ENCODE measurements around the gene USP5. TPM values are rescaled to one million over a fixed set of nuclear protein-coding genes. Genes with fewer than 3 reads are reported as not detected.
A peak's percentile ranks its signal among the peaks of the same experiment; 100 is the strongest.

Gene USP5
- total and polyA plus RNA-seq, 2 donors (not counting 3 experiments of a cell fraction or from before 2014, with no cell fraction given) = 68.9 to 135 TPM

DNA sequence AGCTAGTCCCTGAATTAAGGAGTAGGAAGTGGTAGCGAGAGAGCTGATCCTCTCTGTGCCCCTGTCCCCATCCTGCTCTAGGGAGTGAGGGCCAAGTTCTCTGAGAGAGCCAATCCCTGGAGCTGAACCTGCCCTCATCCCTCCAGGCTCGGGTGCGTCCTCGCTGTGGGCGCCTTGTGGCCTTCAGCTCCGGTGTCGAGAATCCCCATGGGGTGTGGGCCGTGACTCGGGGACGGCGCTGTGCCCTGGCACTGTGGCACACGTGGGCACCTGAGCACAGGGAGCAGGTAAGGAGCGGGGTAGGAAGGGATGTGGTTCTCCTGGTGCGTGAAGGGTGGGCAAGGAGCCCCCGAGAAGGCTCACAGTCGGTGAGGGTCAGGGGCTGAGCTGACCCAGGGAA is 13.1 kb upstream of the USP5 start:
- POLR2A ChIA-PET = no interaction called here
- CTCF ChIA-PET = no interaction called here

DNA sequence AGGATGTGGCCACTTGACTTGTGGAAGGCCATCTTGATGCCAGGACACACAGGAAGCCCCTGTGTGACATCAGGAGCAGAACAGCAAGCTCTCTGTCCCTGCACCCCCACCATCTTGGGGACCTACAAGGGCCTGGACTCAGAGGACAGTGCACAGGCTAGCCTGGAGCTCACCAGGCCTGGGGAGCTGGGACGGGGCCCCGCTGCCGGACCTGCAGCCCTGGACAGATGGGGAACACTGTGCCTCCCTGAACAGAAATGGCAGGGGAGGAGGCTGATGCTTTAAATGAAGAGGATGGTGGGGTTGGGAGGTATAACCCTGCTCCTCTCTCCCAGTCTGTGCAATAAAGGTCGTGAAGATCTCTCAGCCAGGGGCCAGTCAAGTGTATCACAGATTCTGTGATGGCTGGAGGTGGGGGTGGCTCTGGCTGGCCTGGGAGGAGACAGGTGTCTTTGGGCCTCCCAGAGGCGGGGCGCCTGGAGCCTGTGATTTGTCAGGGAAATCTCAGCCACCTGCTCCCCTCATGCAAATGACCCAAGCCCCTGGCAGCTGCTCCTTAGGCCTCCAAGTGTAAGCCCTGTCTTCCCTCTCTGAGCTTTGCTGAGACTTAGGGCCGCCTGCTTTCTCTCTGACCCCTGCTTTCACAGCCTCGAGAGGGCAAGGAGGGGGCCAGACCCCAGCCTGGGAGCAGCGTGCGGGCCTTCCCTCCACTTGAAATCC is 12.3 kb upstream of the USP5 start:
- Histone ChIP-seq H3K27me3 (ENCODE audit: control insufficient read depth in 2 of 2, insufficient read depth in 2 of 2, low read length in 2 of 2) (no peaks in the 10 kb centered on the region), H2AFZ (ENCODE audit: low read depth, low read length) (no peak overlapping the region), H3K36me3 (ENCODE audit: control insufficient read depth in 2 of 2, extremely low read depth in 1 of 2, insufficient read depth in 2 of 2, low read length in 2 of 2) (peaks cover 5 to 59% of the 10 kb centered on the region in 2 experiments), H4K20me1 (replicated peaks; ENCODE audit: control insufficient read depth, extremely low read depth, insufficient read depth, low read length) (no peaks in the 10 kb centered on the region), H3K79me2 (ENCODE audit: control insufficient read depth, insufficient read depth, low read length) (no peaks in the 10 kb centered on the region), H3K9me3 (replicated peaks; ENCODE audit: control insufficient read depth, insufficient read depth, low read length) (no peaks in the 10 kb centered on the region), H3K9ac (replicated peaks; ENCODE audit: extremely low read depth, insufficient read depth, low read length) (no peak overlapping the region), H3K9me1 (replicated peaks; ENCODE audit: control insufficient read depth, extremely low read depth, insufficient read depth, low read length) (no peaks in the 10 kb centered on the region), H3K4me3 (replicated peaks in 1 of 3; ENCODE audit: insufficient read depth in 1 of 3, low read depth in 1 of 3, low read length in 3 of 3) (no peak overlapping the region), H3K27ac (ENCODE audit: insufficient read depth, low read depth, low read length) (no peak overlapping the region), H3K4me2 (ENCODE audit: insufficient read depth, low read length) (no peak overlapping the region), H3K4me1 (ENCODE audit: control insufficient read depth, extremely low read depth, insufficient read depth, low read length) (no peaks in the 10 kb centered on the region)
- dilution Hi-C loops (cut with MboI; ENCODE audit: extremely low pct_ligation_motif_present, low sequenced_read_pairs) = no loop called here
- DNase-seq (ENCODE audit: low read depth, low spot score) = no peak
- CTCF ChIA-PET = interaction anchor here (0.9 to 1.1 kb wide), 4 partner anchors 12 to 87 kb away, joined by 3 read pairs; partner anchors contain the start of genes CDCA3 and MLF2
- intact Hi-C loops (cut with micrococcal nuclease) = no loop called here
- no peak for FAIRE-seq
- POLR2A ChIA-PET = interaction anchor here (1.3 kb wide), 1 partner anchor 88 kb away, joined by 3 read pairs; no protein-coding TSS in a partner anchor
- TSS peak; percentile 77 for BruUV-seq (replicated peaks)
- TF ChIP-seq MYC (IDR thresholded peaks at IDR 0.05; ENCODE audit: low read depth, low read length) = no peak
- TF ChIP-seq POLR2A (IDR thresholded peaks at IDR 0.05; ENCODE audit: low read depth, low read length) = no peak
- no peak for TF ChIP-seq EZH2 (IDR thresholded peaks at IDR 0.05; ENCODE audit: borderline replicate concordance, low read depth, low read length, severe bottlenecking)
- TF ChIP-seq, protein P1, sequence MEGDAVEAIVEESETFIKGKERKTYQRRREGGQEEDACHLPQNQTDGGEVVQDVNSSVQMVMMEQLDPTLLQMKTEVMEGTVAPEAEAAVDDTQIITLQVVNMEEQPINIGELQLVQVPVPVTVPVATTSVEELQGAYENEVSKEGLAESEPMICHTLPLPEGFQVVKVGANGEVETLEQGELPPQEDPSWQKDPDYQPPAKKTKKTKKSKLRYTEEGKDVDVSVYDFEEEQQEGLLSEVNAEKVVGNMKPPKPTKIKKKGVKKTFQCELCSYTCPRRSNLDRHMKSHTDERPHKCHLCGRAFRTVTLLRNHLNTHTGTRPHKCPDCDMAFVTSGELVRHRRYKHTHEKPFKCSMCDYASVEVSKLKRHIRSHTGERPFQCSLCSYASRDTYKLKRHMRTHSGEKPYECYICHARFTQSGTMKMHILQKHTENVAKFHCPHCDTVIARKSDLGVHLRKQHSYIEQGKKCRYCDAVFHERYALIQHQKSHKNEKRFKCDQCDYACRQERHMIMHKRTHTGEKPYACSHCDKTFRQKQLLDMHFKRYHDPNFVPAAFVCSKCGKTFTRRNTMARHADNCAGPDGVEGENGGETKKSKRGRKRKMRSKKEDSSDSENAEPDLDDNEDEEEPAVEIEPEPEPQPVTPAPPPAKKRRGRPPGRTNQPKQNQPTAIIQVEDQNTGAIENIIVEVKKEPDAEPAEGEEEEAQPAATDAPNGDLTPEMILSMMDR (IDR thresholded peaks at IDR 0.05; ENCODE audit: extremely low read depth in 1 of 2, insufficient read depth in 1 of 2, low read depth in 1 of 2, low read length in 2 of 2) = no peak

More for the DNA sequence above, 13.1 kb upstream of the USP5 start:
- Histone ChIP-seq H3K9me1 (replicated peaks; ENCODE audit: control insufficient read depth, extremely low read depth, insufficient read depth, low read length) (no peaks in the 10 kb centered on the region), H3K79me2 (ENCODE audit: control insufficient read depth, insufficient read depth, low read length) (no peaks in the 10 kb centered on the region), H3K9ac (replicated peaks; ENCODE audit: extremely low read depth, insufficient read depth, low read length) (no peak overlapping the region), H3K27ac (ENCODE audit: insufficient read depth, low read depth, low read length) (no peak overlapping the region), H4K20me1 (replicated peaks; ENCODE audit: control insufficient read depth, extremely low read depth, insufficient read depth, low read length) (no peaks in the 10 kb centered on the region), H3K4me3 (replicated peaks in 1 of 3; ENCODE audit: insufficient read depth in 1 of 3, low read depth in 1 of 3, low read length in 3 of 3) (no peak overlapping the region), H3K4me1 (ENCODE audit: control insufficient read depth, extremely low read depth, insufficient read depth, low read length) (no peaks in the 10 kb centered on the region), H3K4me2 (ENCODE audit: insufficient read depth, low read length) (no peak overlapping the region), H2AFZ (ENCODE audit: low read depth, low read length) (no peak overlapping the region), H3K36me3 (ENCODE audit: control insufficient read depth in 2 of 2, extremely low read depth in 1 of 2, insufficient read depth in 2 of 2, low read length in 2 of 2) (peaks cover 5 to 61% of the 10 kb centered on the region in 2 experiments), H3K27me3 (ENCODE audit: control insufficient read depth in 2 of 2, insufficient read depth in 2 of 2, low read length in 2 of 2) (no peaks in the 10 kb centered on the region), H3K9me3 (replicated peaks; ENCODE audit: control insufficient read depth, insufficient read depth, low read length) (no peaks in the 10 kb centered on the region)
- FAIRE-seq (no peak), DNase-seq (ENCODE audit: low read depth, low spot score) (no peak)
- intact Hi-C loops (cut with micrococcal nuclease) = no loop called here
- dilution Hi-C loops (cut with MboI; ENCODE audit: extremely low pct_ligation_motif_present, low sequenced_read_pairs) = no loop called here
- BruUV-seq (replicated peaks) = no TSS peak
- TF ChIP-seq FOS (IDR thresholded peaks at IDR 0.05; ENCODE audit: borderline replicate concordance, insufficient read depth, low read length) (no peak), EZH2 (IDR thresholded peaks at IDR 0.05; ENCODE audit: borderline replicate concordance, low read depth, low read length, severe bottlenecking) (no peak), POLR2A (IDR thresholded peaks at IDR 0.05; ENCODE audit: low read depth, low read length) (no peak), GATA2 (IDR thresholded peaks at IDR 0.05; ENCODE audit: insufficient read depth, insufficient read length, low read depth, low read length) (no peak), POLR2AphosphoS5 (IDR thresholded peaks at IDR 0.05; ENCODE audit: insufficient read depth, low read depth, low read length) (no peak)
